Diencephalon (tissue), 1 donor: ENCODE data around the gene RPL18A. TPM values are rescaled to one million over a fixed set of nuclear protein-coding genes. Genes with fewer than 3 reads are reported as not detected.

Experiments used
- small RNA-seq: library from RNA; depleted of rRNA; stranded (forward); fragments of <200 nt; gene quantifications from one replicate; pipeline ENCODE3, GENCODE V24; 2014
- total RNA-seq: library from RNA; depleted of rRNA; stranded (reverse); fragments of >200 nt; gene quantifications from one replicate; pipeline ENCODE4 v1.2.3, GENCODE V29; 2014

The RPL18A gene
- 547 TPM for total RNA-seq

DNA sequence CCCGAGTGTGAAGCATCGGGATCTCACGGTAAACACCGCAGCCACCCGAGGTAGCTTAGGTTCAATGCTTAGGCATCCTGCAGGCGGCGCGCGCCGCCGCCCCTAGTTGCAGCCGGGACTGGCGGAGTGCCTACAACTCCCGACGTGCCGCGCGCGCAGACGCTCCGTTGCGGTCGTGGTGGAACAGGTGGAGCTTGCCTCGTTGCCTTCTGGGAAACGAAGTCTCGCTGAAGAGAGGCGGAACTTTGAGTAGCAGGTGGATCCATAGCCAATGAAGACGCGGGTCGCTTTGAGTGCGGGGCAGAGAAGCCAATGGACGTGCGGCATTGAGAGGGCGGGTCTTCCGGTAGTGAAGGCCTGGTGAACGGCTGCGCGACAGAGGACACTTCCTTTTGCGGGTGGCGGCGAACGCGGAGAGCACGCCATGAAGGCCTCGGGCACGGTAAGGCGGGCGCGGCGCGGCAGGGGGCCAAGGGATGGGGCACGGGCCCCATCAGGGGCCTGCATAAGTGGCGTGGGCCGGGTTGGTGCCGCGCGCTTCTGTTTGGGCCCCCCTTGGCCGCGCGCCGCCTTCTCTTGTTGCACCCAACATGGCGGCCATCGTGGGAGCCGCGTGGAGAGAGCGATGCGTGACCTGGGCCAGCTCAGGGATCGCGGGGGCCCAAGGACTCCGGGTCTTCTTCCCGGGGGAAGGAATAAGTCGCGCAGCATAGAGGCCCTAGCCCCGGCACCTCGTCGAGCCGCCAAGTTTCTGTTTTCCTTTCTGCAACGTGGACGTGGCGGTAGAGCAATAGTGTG is at the start of gene RPL18A:
Gene RPL18A, plus strand, starts transcription at position 378 of the 798 bp plus-strand sequence. Its CDS starts 47 bp downstream, at position 425.

DNA sequence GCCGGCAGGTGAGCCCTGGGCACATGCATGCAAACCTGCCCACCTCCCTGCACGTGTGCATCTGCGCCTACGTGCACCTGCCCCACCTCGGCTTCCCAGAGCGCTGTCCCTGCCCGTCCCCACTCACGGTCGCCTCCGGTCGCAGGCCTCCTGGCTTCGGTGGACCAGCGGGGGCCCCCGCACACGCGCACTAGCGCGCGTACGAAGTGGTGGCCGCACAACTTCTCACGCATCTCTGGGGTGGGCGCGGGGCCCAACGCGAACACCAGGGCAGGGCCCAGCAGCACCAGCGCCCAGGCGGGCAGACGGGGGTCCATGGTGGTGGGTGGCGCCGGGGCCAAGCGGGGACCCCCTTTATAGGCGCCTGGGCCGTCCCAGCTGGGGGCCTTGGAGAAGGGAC is 38.5 kb upstream of the RPL18A start, which contains the start of gene INSL3:
Gene INSL3, minus strand, starts transcription at position 330 of the 400 bp plus-strand sequence. Its CDS starts 13 bp downstream, at position 317.

GRCh38 chr19:17847538-17848366 is 12.0 kb upstream of the RPL18A start, which contains the start of gene JAK3:
Gene JAK3, minus strand, starts transcription at chr19:17847982. Its CDS starts 3,565 bp downstream, at chr19:17844417.

GRCh38 chr19:17871878-17872250 is 12.2 kb downstream of the RPL18A start, which contains the start of gene SLC5A5:
Gene SLC5A5, plus strand, starts transcription at chr19:17871945. Its CDS starts 375 bp downstream, at chr19:17872320.

Small RNAs within 50 kb of the gene (small RNA-seq; reads per million reads assigned to genes)
- not detected for gene SNORA68

Other genes with a start within 250 kb of the RPL18A start
- gene UNC13A, start 171.6 kb upstream of the RPL18A start, total RNA-seq = 69.7 TPM
- gene MAP1S, start 140.4 kb upstream of the RPL18A start, total RNA-seq = 29.5 TPM
- 30.0 TPM for gene FCHO1, start 108.4 kb upstream of the RPL18A start, total RNA-seq
- gene B3GNT3, start 64.8 kb upstream of the RPL18A start, total RNA-seq = 0.46 TPM
- not detected for gene INSL3, start 38.4 kb upstream of the RPL18A start, total RNA-seq
- 3.5 TPM for gene JAK3, start 11.9 kb upstream of the RPL18A start, total RNA-seq
- 6.0 TPM for gene SLC5A5, start 12.0 kb downstream of the RPL18A start, total RNA-seq
- gene CCDC124, start 73.1 kb downstream of the RPL18A start, total RNA-seq = 27.5 TPM
- 16.8 TPM for gene KCNN1, start 107.2 kb downstream of the RPL18A start, total RNA-seq
- 1.6 TPM for gene ARRDC2, start 148.3 kb downstream of the RPL18A start, total RNA-seq
- 0.69 TPM for gene IL12RB1, start 227.0 kb downstream of the RPL18A start, total RNA-seq
- gene MAST3, start 237.9 kb downstream of the RPL18A start, total RNA-seq = 12.7 TPM